ENCODE measurements around the gene AEBP1.

- no peak for TF ChIP-seq REST (IDR thresholded peaks at IDR 0.05; ENCODE audit: insufficient replicate concordance, low read depth)
- TF ChIP-seq CTCF (IDR thresholded peaks at IDR 0.05; ENCODE audit: insufficient read depth, low read length): no peak
- TF ChIP-seq POLR2AphosphoS5 (IDR thresholded peaks at IDR 0.05; ENCODE audit: low read depth): no peak
- TF ChIP-seq SPI1 (IDR thresholded peaks at IDR 0.05; ENCODE audit: borderline replicate concordance, low read depth): no peak
- TF ChIP-seq GABPA (IDR thresholded peaks at IDR 0.05; ENCODE audit: low read depth): no peak
Measured at GRCh38 chr7:44057181-44057848, 46.8 kb upstream of the AEBP1 start.

Measured in HL-60 (cell line).